Activated CD4-positive, alpha-beta T cell treated with anti-CD3 and anti-CD28 coated beads for 48 hours (primary cell): ENCODE measurements around the gene RAD51B.

Experiments used
- DNase-seq: peaks from one replicate; pipeline ENCODE4 v3.0.0-alpha.2; 2020

The RAD51B gene

DNA sequence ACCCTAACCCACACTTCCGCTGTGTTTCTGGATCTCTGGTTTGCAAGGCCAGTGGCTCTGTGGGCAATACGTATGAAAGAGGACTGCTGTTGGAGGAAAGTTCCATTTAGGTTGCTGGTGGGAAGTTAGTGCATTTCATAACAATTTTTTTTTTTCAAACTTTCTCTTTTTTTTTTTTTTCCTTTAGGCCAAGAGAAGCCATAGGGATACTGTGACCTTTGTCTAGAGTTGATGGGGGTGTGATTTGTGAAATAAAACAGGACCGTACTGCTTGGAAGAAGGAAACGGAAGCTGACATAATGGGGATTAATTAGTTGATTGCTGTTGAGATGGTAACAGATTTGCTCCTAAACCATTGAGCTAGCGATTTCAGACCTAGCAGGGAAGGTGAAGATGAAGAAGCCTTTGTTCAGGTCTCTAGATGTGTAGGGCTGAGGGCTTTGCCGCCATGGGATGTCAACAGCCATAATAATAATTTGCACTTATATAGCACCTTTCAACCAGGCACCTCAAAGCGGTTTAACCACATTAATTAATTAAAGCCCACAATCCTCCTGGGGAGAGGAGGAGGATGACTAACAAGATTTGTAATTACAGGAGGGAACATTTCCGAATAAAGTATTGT is 658.0 kb downstream of the RAD51B start:
- no peak for DNase-seq

DNA sequence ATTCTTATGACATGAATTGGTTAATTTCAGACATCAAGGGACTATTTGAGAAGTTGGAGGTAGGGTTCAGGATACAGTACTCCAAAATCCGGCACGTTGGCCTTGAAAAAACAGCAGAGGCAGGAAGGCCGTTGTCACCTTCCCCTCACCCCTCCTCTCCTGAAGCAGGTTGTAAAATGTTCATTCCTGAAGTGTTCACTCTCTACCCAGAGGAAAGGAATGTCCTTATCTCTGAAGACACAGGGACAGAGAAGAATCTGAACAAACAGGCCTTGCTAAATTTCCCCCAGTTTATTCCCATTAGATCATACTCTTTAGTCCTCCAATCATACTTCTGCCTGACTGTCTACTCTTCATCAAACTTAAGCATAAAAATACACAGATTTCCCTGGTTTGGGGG is 659.7 kb downstream of the RAD51B start:
- no peak for DNase-seq

- DNase-seq, result no peak
Observed at GRCh38 chr14:68482018-68482417, 662.4 kb downstream of the RAD51B start.

GRCh38 chr14:68482772-68483395 is 663.3 kb downstream of the RAD51B start:
- DNase-seq, result no peak

DNA sequence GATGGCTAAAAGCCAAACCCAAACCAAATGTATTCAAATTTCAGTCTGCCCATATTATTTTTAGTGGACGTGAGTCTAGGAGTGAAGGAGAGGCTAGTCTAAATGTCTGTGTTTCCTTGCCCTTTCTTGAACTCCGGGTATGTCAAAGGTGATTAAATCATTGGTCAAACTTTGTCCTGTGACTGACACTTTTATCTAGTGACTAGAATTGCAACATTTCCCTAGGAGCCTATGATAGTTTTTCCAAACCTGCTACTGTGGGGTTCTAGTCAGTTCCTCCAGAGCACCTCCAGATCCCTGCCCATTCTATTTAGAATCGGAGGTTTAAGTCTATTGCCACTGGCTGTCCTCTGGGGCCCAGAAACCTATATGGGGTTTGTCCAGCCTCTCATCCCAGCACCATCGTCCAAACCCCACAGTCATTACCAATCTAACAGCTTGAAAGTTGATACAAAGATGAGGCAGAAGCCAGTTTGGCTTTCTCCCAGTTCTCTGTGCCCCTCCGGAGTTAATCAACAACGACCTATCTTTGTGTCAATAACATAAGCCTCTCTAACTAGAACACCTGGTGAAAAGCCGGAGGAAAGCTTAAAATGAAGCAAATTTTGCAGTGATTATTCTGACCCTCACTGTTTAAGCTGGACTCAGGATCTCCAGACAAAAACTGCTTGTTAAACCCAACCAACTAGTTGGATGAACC is 666.6 kb downstream of the RAD51B start:
- no peak for DNase-seq

GRCh38 chr14:68486809-68487208 is 667.2 kb downstream of the RAD51B start:
- DNase-seq, result no peak

- no peak for DNase-seq
Observed at GRCh38 chr14:68487805-68488590, 668.4 kb downstream of the RAD51B start.

DNA sequence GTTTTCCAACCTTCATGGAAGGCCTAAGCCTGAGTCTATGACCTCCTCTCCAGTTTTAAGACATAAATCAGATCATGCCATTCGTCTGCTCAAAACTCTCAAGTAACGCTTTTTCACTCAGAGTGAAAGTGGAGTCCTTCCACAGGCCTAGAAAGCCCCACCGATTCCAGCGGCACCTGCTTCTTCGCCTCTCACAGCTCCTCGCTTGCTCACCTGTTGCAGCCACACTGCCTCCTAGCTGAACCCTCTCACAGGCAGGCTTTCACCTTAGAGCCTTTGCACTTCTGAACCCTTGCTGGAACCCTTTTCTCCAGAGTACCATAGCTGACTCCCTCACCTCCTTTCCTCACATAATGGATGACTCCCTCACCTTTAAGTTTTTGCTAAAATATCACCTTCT is 672.2 kb downstream of the RAD51B start:
- no peak for DNase-seq

- no peak for DNase-seq
Observed at GRCh38 chr14:68492381-68493151, 673.0 kb downstream of the RAD51B start.

- DNase-seq, result no peak
Observed at GRCh38 chr14:68493152-68493911, 673.8 kb downstream of the RAD51B start.

DNA sequence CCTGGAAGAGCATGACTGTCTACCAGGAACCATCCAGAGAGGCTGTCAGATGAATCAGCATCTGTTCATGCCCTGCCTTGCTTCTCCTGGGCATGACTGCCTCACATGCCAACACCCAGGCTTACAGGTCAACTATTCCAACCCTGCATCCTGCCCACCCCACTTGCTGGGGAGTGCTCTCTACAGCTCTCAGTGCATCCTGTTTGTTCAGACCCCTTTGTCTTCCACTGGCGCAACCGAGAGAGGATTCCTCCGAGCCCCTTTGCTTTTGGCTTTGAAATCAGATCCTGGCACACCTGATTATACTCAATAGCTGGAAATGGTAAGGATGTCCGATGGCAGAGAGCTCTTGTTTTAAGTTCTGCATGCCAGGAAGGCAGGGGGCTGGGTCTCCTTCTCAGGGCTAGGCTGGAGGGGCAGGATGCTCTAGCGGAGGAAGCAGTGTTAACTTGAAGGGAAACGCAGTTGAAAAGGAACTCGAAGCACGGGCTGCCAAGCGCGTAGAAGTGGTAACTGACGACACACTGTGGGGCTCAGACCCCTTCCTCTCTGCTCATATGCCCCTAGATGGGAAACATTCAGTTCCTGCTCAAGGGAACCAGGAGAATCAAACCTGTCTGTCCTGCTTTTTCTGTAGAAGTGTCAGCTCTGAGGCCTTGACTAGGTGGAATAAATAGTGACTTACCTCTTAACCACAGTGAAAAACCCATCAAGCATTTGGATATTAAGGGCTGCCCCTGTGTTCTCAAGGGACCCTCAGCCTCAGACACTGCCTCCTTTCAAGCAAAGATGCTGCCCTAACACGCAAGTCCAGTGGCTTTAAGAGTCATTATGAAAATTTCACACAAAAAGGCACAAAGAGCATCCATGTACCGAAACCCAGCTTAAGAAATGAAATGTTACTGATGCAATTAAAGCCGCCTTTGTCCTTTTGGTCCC is 675.8 kb downstream of the RAD51B start:
- DNase-seq, result no peak

- no peak for DNase-seq
Observed at GRCh38 chr14:68497011-68497410, 677.4 kb downstream of the RAD51B start.

GRCh38 chr14:68499451-68499850 is 679.9 kb downstream of the RAD51B start:
- no peak for DNase-seq

DNA sequence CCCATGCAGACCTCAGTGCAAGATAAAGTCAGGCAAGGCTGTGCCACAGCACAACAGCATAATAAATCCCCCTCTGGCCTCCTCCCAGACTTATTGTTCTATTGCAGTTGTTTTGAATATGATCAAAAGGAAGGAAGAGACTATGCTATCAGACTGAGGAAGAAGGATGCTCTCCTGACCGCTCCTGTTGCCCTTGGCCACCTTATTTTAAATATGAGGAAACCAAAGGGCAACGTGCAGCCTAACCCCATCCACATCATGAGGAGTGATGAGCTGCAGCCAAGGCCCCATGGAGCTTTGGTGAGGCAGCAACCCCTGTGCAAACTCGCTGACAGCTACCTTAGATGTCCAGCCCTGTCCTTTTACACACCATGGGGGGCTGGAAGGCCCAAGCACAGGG is 681.6 kb downstream of the RAD51B start:
- DNase-seq, result no peak

- DNase-seq, result no peak
Observed at GRCh38 chr14:68501614-68502052, 682.1 kb downstream of the RAD51B start.

DNA sequence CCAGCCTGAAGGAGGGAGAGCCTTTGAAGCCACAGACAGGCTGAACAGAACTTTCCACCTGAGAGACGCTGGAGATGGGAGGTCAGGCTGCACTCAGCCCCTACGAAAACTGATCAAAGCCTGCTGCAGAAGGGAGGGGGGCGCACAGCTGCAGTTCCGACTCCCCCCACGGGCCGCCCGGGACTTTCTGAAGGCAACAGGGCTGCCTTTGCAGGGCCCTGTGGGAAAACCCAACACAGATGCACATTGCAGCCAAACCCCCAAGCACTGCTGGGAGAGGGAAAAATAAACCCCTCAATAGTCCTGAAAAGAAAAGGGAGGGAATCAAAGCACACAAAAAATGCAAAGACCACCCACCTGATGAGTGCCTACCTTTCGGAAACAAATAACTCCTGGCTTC is 682.7 kb downstream of the RAD51B start:
- no peak for DNase-seq

DNA sequence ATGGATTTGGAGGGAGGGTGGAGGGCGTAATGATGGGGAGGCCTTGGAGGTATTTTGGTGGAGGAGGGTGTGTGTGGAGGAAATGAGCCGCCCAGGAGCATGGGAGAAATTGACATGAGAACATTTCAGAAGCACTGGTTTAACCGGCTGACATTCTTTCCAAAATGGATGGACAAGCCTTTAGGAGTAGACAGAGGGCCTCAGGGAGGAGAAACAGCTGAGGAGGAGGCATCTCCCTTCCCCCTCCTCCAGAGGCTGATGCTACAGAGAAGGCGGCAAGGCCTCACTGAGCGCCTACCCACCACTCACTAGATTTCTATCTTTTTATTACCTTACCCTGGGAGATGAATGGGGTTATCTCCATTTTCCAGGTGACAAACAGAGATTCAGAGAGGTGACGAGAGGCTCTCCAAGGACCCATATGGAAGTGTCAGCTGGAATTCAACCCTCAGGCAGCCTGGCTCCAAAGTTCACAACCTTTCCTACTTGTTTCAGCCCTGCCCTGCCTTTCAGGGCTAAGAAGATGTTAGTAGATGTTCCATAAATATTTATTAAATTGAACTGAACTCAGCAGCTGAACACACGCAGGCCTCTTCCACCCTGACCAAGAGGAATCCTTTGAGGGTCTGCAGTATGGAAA is 683.7 kb downstream of the RAD51B start:
- DNase-seq, result no peak

DNA sequence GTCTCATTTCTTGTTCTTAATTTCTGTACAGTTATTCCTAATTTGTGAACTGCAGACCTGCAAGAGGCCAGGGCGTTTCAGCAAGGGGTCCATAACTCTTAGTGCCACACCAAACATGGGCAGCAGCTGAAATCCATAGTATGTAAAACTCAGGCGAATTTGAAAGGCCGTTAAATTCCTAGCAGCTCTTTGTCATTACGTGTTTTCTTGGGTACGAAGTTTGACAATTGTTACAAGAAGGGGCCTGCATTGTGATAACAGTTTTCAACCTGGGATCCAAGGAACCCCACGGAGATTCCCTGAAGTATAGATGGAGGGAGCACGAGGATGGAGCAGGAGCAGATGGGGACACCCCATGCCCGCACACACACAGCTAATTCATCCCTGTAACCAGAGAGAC is 685.3 kb downstream of the RAD51B start:
- DNase-seq, result no peak

DNA sequence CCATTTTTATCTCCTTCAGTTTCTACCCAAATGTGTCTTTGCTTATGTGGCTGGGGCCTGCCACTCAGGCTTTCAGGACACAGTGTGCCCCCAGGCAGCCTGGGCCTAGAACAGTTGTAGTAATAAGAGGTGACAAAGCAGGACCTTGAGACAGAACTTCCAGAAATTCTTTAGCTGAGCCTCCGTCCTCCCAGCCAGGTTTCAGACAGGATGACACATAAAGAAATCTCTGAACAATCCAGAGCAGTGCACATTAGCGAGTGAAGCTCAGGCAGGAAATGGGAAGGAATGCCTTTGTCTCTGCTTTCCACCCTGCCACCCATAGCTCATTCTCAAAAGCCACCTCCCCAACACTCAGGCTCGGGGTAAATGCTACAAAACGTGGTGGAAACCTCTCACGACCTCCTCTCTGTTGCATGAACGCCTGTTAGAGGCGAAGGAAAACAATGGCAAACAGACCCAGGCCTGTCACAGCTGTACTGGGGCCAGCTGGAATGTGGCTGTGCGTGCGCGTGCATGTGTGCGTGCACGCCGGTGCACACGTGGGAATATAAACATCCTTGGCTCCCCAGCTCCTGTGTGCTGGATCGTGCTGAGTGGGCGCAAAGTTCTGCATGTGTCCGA is 686.6 kb downstream of the RAD51B start:
- DNase-seq, result no peak
